HG02623 (cell line): ENCODE data around the gene DCAF8.

Source experiments
- ATAC-seq: cut with Tn5 transposase; IDR thresholded peaks from one replicate; pipeline ENCODE4 v1.9.1; 2021; ENCODE audit warnings: moderate library complexity; ENCODE audit not compliant: unreplicated experiment

DCAF8 gene

GRCh38 chr1:160177667-160178066 is 84.7 kb downstream of the DCAF8 start:
- no peak for ATAC-seq

- ATAC-seq = no peak
These were observed 85.1 kb downstream of the DCAF8 start for GRCh38 chr1:160177231-160177630.

DNA sequence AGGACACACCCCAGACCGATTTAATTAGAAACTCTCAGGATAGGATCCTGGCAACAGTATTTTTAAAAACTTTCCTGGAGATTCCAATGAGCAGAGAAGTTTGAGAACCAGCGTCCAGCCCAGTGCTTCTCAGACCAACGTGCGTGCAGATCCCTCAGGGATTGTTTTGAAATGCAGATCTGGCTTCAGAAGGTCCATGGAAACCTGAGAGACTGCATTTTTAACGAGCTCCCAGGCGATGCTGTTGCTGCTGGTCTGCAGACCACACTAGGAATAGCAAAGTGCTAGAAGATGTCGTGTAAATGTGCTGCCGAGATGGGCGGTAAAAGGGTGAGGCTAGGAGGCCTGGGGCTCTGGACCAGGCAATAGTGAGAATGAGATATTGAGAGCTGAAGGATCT is 90.4 kb downstream of the DCAF8 start:
- ATAC-seq = no peak

DNA sequence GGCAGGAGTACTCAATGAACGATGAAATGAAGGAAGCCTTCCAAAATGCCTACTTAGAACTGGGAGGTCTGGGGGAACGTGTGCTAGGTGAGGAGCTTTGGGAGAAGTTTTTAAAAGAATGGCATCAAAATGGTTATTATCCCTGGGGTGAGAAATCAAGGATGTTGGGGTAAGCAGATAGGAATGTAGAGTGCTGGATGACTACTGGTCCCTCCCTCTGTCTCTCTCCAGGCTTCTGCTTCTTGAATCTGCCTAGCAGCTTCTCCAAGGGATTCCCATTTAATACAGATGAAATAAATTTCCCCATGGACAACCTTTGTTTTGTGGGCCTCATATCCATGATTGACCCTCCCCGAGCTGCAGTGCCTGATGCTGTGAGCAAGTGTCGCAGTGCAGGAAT is 91.0 kb downstream of the DCAF8 start:
- no peak for ATAC-seq

- no peak for ATAC-seq
These were observed 92.6 kb downstream of the DCAF8 start for GRCh38 chr1:160169553-160170399.

GRCh38 chr1:160168609-160169369 is 93.6 kb downstream of the DCAF8 start:
- no peak for ATAC-seq

- no peak for ATAC-seq
These were observed 94.3 kb downstream of the DCAF8 start for GRCh38 chr1:160168016-160168415.

DNA sequence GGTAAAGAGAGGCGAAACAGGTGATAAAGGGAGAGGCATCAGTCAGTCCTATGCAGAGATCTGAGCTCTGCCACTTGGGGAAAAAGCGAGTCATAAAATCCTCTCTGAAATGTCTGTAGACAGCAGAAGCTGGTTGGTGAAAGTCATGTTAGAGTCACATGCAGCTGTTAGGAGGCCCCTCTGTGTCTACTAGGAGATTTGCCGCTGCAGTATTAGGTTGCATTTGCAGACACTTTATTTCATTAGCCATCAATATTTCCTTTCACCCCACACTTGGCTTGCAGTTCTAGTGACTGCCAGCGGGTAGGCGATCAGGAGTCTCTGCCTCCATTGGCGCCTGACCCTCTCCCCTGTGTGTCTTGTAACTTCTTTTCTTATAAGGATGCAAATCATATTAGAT is 94.8 kb downstream of the DCAF8 start:
- no peak for ATAC-seq

GRCh38 chr1:160167056-160167455 is 95.3 kb downstream of the DCAF8 start:
- ATAC-seq = no peak

GRCh38 chr1:160166166-160166868 is 96.0 kb downstream of the DCAF8 start:
- ATAC-seq = no peak
